DND-41 (cell line): ENCODE data around the gene PAM.
A peak's percentile ranks its signal among the peaks of the same experiment; 100 is the strongest.

Source experiments
- ATAC-seq: fragments of 200-7000 bp; cut with Tn5 transposase; 3 replicates; pipeline ENCODE4 v1.9.1; 2021; ENCODE audit warnings: low read depth; ENCODE audit not compliant: insufficient read depth
- DNase-seq: peaks from one replicate; pipeline ENCODE4 v3.0.0-alpha.2; 2020
- H2AFZ ChIP-seq: 2 replicates; pipeline ENCODE4 v1.6.0; 2012; ENCODE audit warnings: low read depth, low read length
- H3K27ac ChIP-seq: 2 replicates; pipeline ENCODE4 v1.5.1; 2012; ENCODE audit warnings: low read length, inconsistent platforms
- H3K27me3 ChIP-seq: fragments of 200-600 bp; sonication (generic); 2 replicates; pipeline ENCODE4 v1.6.0; 2012; ENCODE audit warnings: low read length, mild to moderate bottlenecking, inconsistent platforms; ENCODE audit not compliant: insufficient read depth, poor library complexity
- H3K36me3 ChIP-seq: 2 replicates; pipeline ENCODE4 v1.5.1; 2012; ENCODE audit warnings: low read length, inconsistent platforms; ENCODE audit not compliant: insufficient read depth
- H3K4me1 ChIP-seq: 2 replicates; pipeline ENCODE4 v1.5.1; 2012; ENCODE audit warnings: mild to moderate bottlenecking, low read length; ENCODE audit not compliant: insufficient read depth
- H3K4me2 ChIP-seq: 2 replicates; pipeline ENCODE4 v1.6.0; 2012; ENCODE audit warnings: mild to moderate bottlenecking, moderate library complexity, low read length, inconsistent platforms; ENCODE audit not compliant: insufficient read depth
- H3K4me3 ChIP-seq, 2 experiments: fragments of 200-600 bp in 1 of 2; shearing (Covaris generic) in 1 of 2; 2 replicates each; pipeline ENCODE4 v1.5.1; 2012 to 2016; ENCODE audit warnings: inconsistent platforms in 2 of 2, low read length in 2 of 2, mild to moderate bottlenecking in 2 of 2, low read depth in 1 of 2, moderate library complexity in 1 of 2
- H3K79me2 ChIP-seq: 2 replicates; pipeline ENCODE4 v1.6.0; 2012; ENCODE audit warnings: low read length, inconsistent platforms; ENCODE audit not compliant: insufficient read depth
- H3K9ac ChIP-seq: 2 replicates; pipeline ENCODE4 v1.6.0; 2012; ENCODE audit warnings: low read depth, mild to moderate bottlenecking, inconsistent platforms, low read length, moderate library complexity
- H3K9me3 ChIP-seq: 2 replicates; pipeline ENCODE4 v1.5.1; 2012; ENCODE audit warnings: low read length, moderate library complexity, mild to moderate bottlenecking, inconsistent platforms; ENCODE audit not compliant: insufficient read depth, severe bottlenecking
- H4K20me1 ChIP-seq: 2 replicates; pipeline ENCODE4 v1.6.0; 2012; ENCODE audit warnings: low read length; ENCODE audit not compliant: insufficient read depth
- EZH2 ChIP-seq: IDR thresholded peaks from 3 replicates; pipeline ENCODE4 v1.6.1; 2012; ENCODE audit warnings: borderline replicate concordance, low read depth, mild to moderate bottlenecking, moderate library complexity, low read length, inconsistent platforms; ENCODE audit not compliant: severe bottlenecking
- TF ChIP-seq, protein P1 (sequence below): IDR thresholded peaks from 2 replicates; pipeline ENCODE4 v1.5.1; 2012; ENCODE audit warnings: borderline replicate concordance, low read length, moderate library complexity, mild to moderate bottlenecking; ENCODE audit not compliant: poor library complexity, severe bottlenecking; ENCODE audit errors: extremely low read depth

PAM gene

DNA sequence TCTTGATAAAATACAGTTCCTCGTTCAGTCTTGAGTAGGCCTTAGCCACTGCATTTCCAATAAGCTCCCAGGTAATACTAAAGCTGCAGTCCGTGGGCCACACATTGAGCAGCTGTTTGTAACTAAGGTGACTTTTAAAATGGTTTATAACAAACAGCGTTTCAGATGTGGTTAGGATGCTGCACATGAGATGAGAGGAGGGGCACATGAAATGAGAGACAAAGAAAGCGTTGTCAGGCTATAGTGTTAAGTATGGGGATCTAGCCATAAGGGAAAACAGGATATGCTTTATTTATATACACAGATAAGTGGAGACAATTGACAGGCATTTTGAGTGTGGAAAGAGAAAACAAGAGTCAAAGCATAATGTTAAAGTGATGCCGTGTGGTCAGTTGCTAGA is 89.9 kb downstream of the PAM start:
- Histone ChIP-seq H3K4me2 (no peak overlapping the region; the same call in 1 of the 2 replicates), H4K20me1 (no peaks in the 10 kb centered on the region), H3K79me2 (no peaks in the 10 kb centered on the region), H3K9me3 (peaks cover 2% of the 10 kb centered on the region), H3K4me1 (peaks cover 22% of the 10 kb centered on the region), H3K36me3 (no peaks in the 10 kb centered on the region), H2AFZ (no peak overlapping the region), H3K4me3 (no peak overlapping the region), H3K27ac (peak overlapping the region; percentile 38), H3K9ac (no peak overlapping the region), H3K27me3 (no peaks in the 10 kb centered on the region)
- TF ChIP-seq EZH2, result no peak
- TF ChIP-seq, protein P1, sequence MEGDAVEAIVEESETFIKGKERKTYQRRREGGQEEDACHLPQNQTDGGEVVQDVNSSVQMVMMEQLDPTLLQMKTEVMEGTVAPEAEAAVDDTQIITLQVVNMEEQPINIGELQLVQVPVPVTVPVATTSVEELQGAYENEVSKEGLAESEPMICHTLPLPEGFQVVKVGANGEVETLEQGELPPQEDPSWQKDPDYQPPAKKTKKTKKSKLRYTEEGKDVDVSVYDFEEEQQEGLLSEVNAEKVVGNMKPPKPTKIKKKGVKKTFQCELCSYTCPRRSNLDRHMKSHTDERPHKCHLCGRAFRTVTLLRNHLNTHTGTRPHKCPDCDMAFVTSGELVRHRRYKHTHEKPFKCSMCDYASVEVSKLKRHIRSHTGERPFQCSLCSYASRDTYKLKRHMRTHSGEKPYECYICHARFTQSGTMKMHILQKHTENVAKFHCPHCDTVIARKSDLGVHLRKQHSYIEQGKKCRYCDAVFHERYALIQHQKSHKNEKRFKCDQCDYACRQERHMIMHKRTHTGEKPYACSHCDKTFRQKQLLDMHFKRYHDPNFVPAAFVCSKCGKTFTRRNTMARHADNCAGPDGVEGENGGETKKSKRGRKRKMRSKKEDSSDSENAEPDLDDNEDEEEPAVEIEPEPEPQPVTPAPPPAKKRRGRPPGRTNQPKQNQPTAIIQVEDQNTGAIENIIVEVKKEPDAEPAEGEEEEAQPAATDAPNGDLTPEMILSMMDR, result no peak
- DNase-seq (peak; percentile 53), ATAC-seq (peak; percentile 96)

DNA sequence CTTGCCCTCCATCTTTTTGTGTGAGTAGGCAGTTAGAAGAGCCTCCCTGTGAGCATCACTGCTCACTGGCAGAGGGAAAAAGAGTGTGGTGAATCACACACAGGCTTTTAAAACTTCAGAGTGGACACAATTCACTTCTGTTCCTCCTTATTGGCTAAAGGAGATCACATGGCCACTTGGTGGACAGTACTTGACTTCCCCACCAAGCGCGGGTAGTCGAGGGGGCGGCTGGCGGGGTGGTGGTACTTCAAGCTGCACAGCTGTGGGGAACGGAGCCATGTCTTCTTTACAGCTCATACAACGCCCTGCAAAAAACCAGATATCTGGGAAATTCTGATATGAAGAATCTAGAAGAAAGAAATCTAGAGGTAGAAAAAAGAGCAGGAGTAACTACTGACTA is 95.4 kb downstream of the PAM start:
- Histone ChIP-seq H3K36me3 (no peaks in the 10 kb centered on the region), H3K9me3 (no peaks in the 10 kb centered on the region), H3K27me3 (no peaks in the 10 kb centered on the region), H3K4me1 (peaks cover 8% of the 10 kb centered on the region), H3K79me2 (no peaks in the 10 kb centered on the region), H3K4me2 (no peak overlapping the region), H3K4me3 (no peak overlapping the region), H4K20me1 (no peaks in the 10 kb centered on the region), H3K27ac (no peak overlapping the region), H3K9ac (no peak overlapping the region), H2AFZ (no peak overlapping the region)
- no peak for DNase-seq
- TF ChIP-seq EZH2, result no peak
- TF ChIP-seq, protein P1, result no peak
- no peak for ATAC-seq

DNA sequence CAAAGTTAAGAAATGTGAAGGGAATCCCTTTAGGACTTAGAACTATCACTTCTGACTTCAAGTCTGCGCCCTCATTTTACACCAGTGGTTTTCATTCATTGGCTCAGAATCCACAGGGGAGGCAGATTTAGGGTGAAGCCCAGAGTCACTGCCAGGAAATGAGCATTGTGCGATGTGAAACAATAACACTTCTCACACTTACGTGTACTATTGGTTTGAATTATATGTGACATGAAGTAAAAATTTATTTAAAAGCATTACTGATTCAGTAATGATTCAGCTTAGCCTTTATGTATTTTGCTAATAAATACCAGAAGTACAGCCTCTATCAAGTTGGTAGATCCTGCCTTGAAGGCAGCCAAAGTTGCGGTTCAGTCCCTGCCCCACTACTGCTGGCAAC is 98.6 kb downstream of the PAM start:
- Histone ChIP-seq H3K9me3 (no peaks in the 10 kb centered on the region), H3K4me3 (no peak overlapping the region), H3K4me2 (no peak overlapping the region), H2AFZ (no peak overlapping the region), H3K79me2 (no peaks in the 10 kb centered on the region), H4K20me1 (no peaks in the 10 kb centered on the region), H3K36me3 (no peaks in the 10 kb centered on the region), H3K9ac (no peak overlapping the region), H3K4me1 (no peaks in the 10 kb centered on the region), H3K27me3 (no peaks in the 10 kb centered on the region), H3K27ac (no peak overlapping the region)
- TF ChIP-seq EZH2, result no peak
- TF ChIP-seq, protein P1, result no peak
- DNase-seq (no peak), ATAC-seq (0 out of 3 replicates have a peak, but pooled peaks have one; percentile 31)
